ELF-1 (cell line): ENCODE measurements around the gene CFAP99.
A peak's percentile ranks its signal among the peaks of the same experiment; 100 is the strongest.
"Not testable (repeated sequence)": the region's sequence is repeated elsewhere in the genome, so short reads cannot be mapped to it uniquely, and the experiment has no call there.

Source experiments
- DNase-seq: peaks from one replicate; pipeline ENCODE4 v3.0.0-alpha.2; 2016; ENCODE audit warnings: low read depth, low spot score

The CFAP99 gene

DNA sequence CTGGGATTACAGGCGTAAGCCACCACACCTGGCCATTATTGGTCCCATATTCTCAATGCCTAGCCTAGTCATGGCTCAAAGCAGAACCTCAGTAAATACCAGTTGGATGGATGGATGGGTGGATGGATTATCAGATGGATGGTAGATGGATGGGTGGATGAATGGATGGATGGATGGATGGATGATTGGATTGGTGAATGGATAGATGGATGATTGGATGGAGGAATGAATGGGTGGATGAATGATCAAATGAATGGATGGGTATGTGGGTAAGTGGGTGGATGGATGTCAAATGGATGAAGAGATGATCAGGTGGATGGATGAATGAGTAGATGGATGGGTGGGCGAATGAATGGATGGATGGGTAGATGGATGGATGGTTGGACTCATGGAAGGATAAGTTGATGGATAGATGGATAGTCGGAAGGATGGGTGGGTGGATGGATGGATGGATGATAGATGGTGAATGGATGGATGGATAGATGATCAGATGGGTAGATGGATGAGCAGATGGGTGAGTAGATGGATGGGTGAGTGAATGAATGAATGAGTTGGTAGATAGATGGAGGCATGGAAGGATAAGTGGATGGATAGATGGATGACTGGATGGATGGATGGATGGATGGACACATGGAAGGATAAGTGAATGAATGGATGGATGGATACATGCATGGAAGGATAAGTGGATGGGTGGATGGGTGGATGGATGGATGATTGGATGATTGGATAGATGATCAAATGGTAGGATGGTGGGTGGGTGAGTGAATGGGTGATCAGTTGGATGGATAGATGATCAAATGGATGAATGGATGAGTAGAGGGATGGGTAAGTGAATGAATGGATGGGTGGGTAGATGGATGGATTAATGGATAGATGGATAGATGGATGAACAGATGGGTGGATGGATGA lies 28.2 kb downstream of the CFAP99 start:
- DNase-seq = no peak

GRCh38 chr4:2448589-2448988 lies 29.8 kb downstream of the CFAP99 start:
- DNase-seq = no peak

DNA sequence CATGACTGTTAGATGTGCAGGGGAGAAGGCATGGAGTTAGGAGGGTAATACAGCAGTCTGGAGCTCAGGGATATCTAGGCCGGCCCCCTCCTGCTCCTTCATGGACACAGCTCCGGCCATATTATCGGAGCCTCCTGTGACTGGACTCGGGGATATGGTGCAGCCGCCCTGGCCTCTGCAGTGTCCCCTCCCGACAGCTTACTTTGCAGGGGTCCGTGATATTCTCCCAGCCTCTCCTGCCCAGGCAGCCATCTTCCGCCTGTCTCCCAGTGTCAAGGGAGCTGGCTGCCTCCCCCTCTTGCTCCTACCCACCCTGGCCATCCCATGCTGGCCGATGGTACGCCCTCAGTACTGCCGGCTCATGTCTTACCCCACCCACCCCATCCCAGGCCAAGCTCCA lies 30.3 kb downstream of the CFAP99 start:
- DNase-seq = no peak

DNA sequence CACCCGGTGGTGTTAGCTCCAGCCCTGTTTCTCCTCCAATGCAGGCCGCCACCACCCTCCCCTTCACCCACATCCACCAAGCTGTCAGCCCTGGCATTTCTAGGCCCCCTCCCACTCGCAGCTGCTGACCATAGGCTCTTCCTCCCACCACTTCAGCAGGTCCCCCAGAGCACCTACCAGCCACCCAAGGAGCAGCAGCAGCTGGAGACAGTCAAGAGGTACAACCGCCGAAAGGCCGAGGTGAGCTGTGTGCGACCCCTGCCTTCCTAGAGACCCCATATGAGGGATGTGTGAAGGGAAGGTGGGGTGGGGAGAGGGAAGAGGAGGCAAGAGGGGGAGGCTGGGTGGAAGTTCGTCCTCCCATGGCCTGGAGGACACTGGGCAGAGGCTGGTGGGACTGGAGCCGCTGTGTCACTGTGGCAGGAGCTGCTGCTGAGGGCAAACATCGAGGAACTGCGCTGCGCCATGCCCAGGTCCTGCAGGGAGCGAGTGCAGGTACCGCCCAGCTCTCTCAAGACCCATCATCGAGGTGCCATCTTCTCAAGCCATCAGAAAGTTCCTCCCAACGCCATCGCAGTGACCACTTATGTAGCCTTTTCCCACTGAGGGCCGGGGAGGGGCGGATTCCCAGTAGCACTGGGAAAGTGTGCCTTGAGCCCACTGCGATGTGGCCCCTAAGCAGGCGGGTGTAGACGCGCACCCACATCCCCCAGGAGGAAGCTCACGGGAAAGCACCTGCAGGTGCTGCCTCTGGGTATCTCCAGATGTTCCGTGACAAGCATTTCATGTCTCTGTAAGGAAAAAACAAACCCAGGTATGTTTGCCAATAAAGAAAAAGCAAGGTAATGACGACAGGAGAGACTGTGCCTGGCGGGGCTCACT lies 31.0 kb downstream of the CFAP99 start:
- no peak for DNase-seq

DNA sequence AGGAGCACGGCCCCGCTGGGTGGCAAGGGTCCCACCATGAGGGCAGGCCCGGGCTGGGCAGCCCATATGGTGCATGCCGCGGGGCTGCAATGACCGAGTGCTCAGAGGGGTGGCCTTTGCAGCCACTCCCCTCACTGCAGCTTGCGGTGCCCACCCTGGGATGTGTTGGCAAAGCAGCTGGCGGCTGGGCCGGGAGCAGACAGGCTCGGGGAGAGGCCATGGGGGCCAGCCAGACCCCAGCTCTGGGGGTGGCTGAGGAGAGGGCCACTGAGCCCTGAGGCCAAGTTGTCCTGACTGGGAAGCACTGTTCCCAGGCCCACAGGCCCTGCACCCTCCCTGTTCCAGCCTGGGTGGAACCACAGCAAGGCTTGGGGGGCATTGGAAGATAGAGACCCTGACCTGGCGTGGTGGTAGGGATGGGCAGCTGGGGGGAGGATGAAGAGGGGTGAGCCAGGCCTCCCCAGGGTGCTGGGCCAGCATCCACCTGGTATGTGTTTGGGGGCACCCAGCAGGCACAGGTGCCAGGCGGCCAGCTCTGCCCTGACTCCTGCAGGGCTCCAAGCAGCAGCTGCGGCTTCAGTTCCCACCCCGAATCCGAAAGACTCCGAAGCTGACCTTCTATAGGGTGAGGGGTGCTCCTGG lies 31.8 kb downstream of the CFAP99 start:
- DNase-seq = no peak

GRCh38 chr4:2451036-2451520 lies 32.3 kb downstream of the CFAP99 start:
- no peak for DNase-seq

GRCh38 chr4:2451821-2452785 lies 33.3 kb downstream of the CFAP99 start:
- DNase-seq = no peak

- DNase-seq = no peak
Measured at GRCh38 chr4:2457481-2458295, 38.9 kb downstream of the CFAP99 start.

DNA sequence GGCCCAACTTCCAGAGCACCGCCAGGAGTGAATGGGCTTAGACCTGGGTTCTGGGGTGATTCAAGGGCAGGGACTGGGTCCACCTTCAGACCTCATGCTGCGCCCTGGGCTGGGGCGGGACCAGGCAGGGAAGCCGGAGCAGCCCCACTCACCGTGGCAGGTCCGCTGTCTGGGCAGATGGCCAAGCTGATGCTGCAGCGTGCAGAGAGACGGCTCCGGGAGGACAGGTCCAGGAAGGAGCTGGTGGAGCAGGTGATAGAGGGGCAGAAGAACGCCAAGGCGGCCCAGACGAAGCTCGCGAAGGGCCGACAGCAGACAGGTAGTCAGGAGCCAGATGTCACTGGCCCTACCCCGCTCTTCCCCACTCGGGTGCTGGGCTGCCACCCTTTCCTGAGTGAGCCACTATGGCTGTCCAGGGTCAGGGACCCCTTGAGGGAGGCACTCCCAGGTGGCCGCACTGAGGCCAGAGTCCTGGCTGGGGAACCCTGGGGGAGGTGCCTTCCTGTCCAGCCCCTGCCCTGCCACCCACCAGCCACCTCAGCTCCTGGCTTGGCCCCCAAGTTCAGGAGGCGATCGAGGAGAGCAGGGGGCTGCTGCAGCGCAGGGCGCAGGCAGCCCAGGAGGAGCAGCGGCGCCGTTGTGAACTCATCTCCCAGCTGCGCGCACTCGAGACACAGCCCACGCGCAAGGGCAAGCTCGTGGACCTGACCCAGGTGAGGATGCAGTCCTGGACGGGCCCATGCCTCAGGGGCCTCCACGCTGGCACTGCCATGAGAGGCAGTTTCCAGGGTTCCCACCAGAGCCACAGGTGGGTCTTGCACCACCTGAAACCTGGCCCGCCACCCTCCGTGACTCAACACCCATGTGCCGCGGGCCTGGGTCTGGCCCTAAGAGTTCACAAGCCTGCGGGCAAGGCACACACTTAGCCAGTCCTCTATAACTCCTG lies 40.1 kb downstream of the CFAP99 start:
- no peak for DNase-seq

DNA sequence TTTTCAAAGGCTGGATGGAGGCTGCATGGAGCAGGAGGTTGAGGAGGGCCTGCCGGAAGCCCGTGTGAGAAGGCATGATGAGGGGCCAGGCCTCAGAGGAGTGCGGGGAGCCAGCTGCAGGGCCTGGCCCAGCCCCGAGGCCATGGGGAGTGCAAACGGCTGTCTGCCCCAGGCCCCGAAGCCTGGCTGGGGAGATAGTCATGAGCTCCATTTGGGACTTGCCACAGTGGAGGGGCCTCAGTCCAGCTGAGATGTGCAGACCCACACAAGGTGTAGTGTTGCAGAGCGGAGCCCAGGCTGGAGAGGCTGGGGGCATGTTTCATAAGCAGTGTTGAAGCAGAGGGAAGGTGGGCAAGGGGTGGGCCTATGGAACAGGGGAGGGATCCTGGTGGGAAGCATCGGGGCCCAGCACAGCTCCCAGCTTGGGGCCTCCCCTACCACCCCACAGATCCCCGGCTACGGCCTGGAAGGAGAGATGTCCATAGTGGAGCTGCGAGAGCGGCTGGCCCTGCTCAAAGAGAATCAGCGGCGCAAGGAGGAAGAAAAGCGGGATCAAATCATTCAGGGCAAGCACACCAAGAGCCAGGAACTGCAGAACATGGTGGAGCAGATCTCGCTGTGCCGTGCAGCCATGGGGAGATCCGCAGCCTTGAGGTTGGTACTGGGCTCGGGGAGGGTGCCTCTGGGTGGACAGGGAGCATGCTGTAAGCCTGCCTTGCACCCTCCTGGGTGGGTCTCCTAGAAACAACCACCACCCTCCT lies 41.0 kb downstream of the CFAP99 start:
- DNase-seq = no peak

DNA sequence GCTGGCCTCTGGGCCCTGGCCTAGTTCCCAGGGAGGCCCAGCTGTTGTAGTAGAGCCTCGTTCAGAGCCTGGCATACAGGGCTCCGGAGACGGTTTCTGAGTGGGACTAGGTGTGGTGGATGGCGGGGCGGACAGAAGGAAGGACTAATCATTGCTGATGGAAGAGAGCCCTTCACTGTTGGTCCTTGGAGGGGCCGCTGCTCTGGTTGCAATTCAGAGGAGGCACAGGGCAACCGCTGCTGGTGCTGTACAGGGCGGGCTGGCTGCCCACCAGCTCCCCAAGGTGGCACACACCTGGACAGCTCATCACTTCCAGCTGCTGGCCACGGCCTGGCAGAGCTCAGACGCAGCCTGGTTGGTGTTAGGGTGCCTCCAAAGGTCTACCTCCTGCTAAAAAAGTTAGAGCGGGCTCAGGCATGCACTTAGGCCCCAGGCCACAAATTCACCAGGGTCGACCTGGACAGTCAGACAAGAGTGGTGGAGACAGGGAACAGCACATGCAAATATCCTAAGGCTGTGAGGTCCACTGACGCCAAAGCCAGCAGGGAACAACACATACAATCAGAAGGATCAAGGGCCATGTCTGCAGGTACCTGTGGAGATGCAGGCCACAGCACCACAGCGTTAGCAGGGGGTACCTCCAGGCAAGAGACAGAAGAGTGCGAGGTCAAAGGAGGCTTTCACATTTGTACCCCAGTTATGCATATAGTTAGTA lies 42.6 kb downstream of the CFAP99 start:
- peak; percentile 79 for DNase-seq

DNA sequence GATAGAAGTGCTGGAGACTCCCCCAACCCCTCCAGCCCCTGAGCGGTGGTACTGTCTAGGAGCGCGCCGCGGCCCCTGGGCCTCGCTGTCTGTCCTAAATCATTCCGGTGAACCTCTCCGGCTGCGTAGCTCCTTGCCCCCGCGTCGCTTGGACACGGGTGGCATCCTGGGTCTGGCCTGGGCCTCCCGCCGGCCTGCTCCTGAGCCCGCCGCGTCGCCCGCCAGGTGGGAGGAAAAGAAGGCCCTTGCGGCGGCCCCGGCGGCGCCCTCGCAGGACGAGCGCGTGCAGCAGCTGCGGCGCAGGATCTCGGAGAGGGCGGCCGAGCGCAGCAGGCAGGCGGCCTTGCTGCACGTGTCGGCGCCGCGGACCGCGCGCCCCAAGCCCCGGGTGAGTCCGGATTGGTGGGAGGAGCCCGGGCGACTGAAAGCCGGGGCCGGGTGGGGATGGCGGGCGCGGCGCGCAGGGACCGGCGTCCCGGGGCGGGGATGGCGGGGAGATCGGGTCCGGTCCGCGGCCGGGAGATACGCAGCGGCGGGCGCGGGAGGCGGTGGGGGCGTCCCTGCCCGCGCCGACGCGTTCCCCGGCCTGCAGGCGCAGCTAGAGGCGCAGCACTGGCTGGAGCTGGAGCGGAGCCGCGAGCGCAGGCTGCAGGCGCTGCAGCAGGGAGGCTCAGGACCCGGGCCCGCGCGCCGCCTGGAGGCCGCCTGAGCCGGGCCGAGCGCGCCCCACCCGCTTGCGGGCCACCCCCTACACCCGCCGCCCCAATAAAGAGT lies 43.6 kb downstream of the CFAP99 start:
- peak; percentile 66 for DNase-seq

DNA sequence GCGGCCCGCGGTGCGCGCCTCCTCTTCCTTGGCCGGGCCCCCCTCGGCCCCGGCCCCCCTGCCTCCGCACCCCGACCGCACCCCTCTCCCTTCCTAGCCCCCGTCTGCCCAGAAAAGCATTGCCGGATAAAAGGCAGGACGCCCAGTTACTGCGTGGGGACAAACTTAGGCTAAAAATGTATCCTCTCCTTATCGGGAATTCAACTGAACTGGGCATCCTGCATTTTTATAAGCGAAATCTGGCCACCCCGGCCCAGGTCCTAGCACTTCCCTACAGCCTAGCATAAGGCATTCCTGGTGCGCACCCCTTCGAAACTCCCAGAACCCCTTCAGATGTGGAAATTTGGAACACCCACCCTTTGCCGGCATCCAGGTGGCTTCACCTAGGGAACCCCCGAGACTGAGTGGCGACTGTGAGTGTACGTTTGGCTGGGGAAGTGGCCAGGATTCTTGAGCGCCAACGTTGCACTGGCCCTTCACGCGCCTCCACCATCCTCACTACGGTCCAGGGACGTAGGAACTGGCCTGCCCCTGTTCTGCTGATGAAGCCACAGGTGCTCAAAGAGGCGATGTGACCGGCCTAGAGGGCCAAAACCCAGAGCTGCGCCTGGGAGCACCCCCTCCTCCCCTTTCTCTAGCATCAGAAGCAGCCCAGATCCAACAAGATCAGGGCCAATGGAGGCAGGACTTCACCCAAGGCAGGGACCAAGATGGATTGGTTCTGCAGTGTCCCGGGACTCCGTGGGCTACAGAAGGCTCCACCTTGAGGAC lies 44.4 kb downstream of the CFAP99 start:
- DNase-seq = peak; percentile 23

DNA sequence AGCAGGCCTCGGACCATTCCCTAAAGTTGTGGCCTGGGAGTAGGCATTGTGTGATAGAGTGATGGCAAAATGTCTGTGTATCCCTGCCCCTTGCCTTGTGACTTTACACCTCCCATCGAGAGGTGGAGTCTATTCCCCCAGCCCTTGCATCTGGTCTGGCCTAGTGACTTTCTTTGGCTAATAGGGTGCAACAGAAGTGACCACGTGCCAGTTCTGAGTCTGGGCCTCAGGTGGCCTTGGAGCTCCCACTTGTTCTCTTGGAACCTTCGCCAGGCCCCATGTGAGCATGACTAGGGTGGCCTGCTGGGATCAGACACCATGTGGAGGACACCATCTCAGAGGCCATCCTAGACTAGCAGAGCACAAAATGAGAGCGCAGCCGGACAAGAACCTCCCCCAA lies 46.3 kb downstream of the CFAP99 start:
- no peak for DNase-seq

DNA sequence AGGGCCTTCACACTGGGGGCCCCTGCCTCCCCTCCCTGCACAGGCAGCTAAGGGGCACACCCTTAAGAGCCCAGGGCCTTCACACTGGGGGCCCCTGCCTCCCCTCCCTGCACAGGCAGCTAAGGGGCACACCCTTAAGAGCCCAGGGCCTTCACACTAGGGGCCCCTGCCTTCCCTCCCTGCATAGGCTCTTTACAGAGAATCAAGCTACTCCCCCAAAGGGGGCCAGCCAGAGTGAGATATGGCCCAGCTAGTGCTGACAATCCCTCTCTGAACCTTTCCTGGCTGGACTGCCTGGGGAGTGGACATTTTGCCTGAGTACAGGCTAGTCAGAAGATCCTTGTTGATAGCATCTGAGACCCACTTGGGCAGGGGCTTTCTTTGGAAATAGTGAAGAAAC lies 46.8 kb downstream of the CFAP99 start:
- DNase-seq = not testable (repeated sequence)
